ENCODE data around the gene EVA1A. TPM values are rescaled to one million over a fixed set of nuclear protein-coding genes. Genes with fewer than 3 reads are reported as not detected.

The EVA1A gene
- total RNA-seq, 4 donors from 2014 or later, result not detected

DNA sequence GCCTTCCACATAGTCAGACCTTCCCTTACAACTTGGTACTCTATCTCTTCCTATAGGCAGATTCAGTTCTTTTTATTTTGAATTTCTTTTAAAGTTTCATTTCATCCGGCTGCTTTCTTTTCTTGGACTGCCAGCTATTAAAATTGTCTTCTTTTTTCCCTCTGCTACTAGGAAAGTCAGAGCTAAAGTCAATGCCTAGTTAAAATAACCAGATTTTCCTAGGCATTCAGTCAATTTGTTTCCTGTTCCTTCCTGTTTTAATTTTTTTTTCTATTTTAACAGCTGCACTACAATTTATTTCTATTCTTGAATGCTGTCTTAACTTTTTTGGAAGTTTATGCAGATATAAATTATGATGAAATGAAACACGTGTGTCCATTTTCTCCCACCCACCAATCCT is 84.8 kb downstream of the EVA1A start:
- Histone ChIP-seq H3K4me1 (no peaks in the 10 kb centered on the region), H3K27ac (no peak overlapping the region), H3K4me3 (no peak overlapping the region), H3K36me3 (no peaks in the 10 kb centered on the region), H3K27me3 (no peaks in the 10 kb centered on the region), H3K9me3 (no peaks in the 10 kb centered on the region)
- in situ Hi-C loops (cut with MboI; ENCODE audit: low pct_ligation_motif_present in 1 of 4, low pct_unique_long_range_greater_than_20kb in 1 of 4, low sequenced_read_pairs in 3 of 4), result no loop called here
- no peak for DNase-seq
- 43 to 79% methylated on average over 2 of the region's 2 CpGs for WGBS, 2 donors (ENCODE audit: low coverage in 1 of 2)
- intact Hi-C loops (cut with DNase I; ENCODE audit: low total_unique reads), result no loop called here
- TF ChIP-seq POLR2A (IDR thresholded peaks at IDR 0.05), result no peak
- no peak for TF ChIP-seq POLR2AphosphoS5 (IDR thresholded peaks at IDR 0.05)

DNA sequence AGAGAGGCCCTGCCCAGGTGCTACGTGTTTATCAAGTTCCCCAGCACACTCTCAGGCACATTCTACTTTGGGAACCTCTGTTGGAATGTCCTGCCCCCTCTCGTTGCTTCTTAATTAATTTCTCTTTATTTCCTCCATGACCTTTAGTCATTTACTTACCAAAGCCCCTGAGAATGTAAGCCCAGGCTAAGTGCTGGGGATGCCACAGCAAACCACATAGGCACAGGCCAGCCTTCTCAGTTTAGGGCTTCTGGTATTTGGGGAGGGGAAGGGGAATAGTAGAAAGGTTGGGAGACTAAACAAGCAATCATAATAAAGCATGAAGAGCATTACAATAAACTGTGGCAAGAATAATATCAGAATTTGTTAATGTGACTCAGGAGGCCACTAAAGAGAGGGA is 85.7 kb downstream of the EVA1A start:
- Histone ChIP-seq H3K27ac (no peak overlapping the region), H3K4me3 (no peak overlapping the region), H3K9me3 (no peaks in the 10 kb centered on the region), H3K27me3 (no peaks in the 10 kb centered on the region), H3K4me1 (no peaks in the 10 kb centered on the region), H3K36me3 (no peaks in the 10 kb centered on the region)
- WGBS, 2 donors (ENCODE audit: low coverage in 1 of 2), result 68% methylated on average over 2 of the region's 2 CpGs; no CpG with 5 or more reads in 1 of the 2 donors
- TF ChIP-seq POLR2AphosphoS5 (IDR thresholded peaks at IDR 0.05), result no peak
- no peak for TF ChIP-seq EP300 (IDR thresholded peaks at IDR 0.05; ENCODE audit: low read depth)
- TF ChIP-seq, protein P1, sequence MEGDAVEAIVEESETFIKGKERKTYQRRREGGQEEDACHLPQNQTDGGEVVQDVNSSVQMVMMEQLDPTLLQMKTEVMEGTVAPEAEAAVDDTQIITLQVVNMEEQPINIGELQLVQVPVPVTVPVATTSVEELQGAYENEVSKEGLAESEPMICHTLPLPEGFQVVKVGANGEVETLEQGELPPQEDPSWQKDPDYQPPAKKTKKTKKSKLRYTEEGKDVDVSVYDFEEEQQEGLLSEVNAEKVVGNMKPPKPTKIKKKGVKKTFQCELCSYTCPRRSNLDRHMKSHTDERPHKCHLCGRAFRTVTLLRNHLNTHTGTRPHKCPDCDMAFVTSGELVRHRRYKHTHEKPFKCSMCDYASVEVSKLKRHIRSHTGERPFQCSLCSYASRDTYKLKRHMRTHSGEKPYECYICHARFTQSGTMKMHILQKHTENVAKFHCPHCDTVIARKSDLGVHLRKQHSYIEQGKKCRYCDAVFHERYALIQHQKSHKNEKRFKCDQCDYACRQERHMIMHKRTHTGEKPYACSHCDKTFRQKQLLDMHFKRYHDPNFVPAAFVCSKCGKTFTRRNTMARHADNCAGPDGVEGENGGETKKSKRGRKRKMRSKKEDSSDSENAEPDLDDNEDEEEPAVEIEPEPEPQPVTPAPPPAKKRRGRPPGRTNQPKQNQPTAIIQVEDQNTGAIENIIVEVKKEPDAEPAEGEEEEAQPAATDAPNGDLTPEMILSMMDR (IDR thresholded peaks at IDR 0.05), result no peak
- no peak for TF ChIP-seq POLR2A (IDR thresholded peaks at IDR 0.05)
- intact Hi-C loops (cut with DNase I; ENCODE audit: low total_unique reads) (no loop called here), in situ Hi-C loops (cut with MboI; ENCODE audit: low pct_ligation_motif_present in 1 of 4, low pct_unique_long_range_greater_than_20kb in 1 of 4, low sequenced_read_pairs in 3 of 4) (no loop called here)
- DNase-seq, result no peak

DNA sequence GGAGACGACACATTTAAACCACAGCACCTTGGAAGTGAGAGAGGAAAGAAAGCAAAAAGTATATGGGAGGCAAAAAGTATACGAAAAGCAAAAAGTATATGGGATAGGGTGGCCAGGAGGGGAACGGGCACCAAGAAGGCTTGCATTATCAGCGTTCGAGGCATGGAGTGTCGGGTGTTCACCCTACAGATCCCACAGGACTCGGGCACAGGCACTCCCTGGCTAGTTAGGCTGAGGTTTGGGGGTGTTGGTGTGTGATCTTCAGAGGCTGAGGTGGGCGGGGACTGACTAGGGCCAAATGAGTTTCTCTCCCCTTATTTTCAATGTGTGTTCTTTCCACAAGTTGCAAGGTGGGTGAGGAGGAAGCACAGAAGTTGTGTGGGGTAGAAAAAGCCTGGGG is 86.6 kb downstream of the EVA1A start:
- Histone ChIP-seq H3K36me3 (no peaks in the 10 kb centered on the region), H3K27me3 (no peaks in the 10 kb centered on the region), H3K4me3 (no peak overlapping the region), H3K9me3 (no peaks in the 10 kb centered on the region), H3K4me1 (no peaks in the 10 kb centered on the region), H3K27ac (no peak overlapping the region)
- DNase-seq, result no peak
- intact Hi-C loops (cut with DNase I; ENCODE audit: low total_unique reads), result no loop called here
- TF ChIP-seq, protein P1 (IDR thresholded peaks at IDR 0.05), result no peak
- TF ChIP-seq EP300 (IDR thresholded peaks at IDR 0.05; ENCODE audit: low read depth) (no peak), POLR2A (IDR thresholded peaks at IDR 0.05) (no peak), POLR2AphosphoS5 (IDR thresholded peaks at IDR 0.05) (no peak)
- WGBS, 2 donors (ENCODE audit: low coverage in 1 of 2), result 75 to 78% methylated on average over 7 of the region's 8 CpGs
- in situ Hi-C loops (cut with MboI; ENCODE audit: low pct_ligation_motif_present in 1 of 4, low pct_unique_long_range_greater_than_20kb in 1 of 4, low sequenced_read_pairs in 3 of 4), result no loop called here

DNA sequence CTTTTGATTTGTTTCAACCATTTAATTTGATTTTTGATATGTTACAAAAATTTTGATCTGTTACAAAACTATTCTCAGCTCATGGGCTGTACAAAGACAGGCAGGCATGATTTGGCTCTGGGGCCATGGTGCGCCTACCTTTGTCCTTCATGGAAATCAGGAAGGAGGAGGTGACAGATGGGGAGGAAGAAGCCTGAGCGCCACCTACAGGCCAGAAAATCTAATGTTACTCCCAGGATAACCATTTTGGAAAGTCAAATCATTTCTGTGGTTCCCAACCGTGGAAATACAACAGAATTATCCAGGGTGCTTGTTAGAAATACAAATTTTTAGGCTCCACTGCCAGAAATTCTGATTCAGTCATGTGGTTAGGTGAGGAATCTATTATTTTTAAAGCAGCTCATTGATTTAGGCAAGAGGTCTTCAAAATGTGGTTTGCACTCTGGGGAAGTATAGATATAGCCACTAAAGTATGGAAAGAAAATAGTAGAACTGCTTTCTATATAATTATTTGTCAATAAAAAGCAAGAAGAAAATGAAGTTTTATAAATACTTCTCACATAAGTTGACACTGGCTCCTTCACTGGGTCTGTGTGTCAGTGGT is 93.9 kb downstream of the EVA1A start:
- TF ChIP-seq POLR2AphosphoS5 (IDR thresholded peaks at IDR 0.05) (no peak), EP300 (IDR thresholded peaks at IDR 0.05; ENCODE audit: low read depth) (no peak), POLR2A (IDR thresholded peaks at IDR 0.05) (no peak)
- TF ChIP-seq, protein P1 (IDR thresholded peaks at IDR 0.05), result peak in 3 of 5 experiments; percentile 24 to 39 (median 28)
- 29 to 64% methylated on average over 3 of the region's 3 CpGs for WGBS, 2 donors (ENCODE audit: low coverage in 1 of 2)
- no peak overlapping the region for H3K4me3 ChIP-seq
- peaks cover 13% of the 10 kb centered on the region for H3K27me3 ChIP-seq
- H3K36me3 ChIP-seq, result no peaks in the 10 kb centered on the region
- no peak overlapping the region for H3K27ac ChIP-seq
- H3K4me1 ChIP-seq, result no peaks in the 10 kb centered on the region
- H3K9me3 ChIP-seq, result no peaks in the 10 kb centered on the region
- in situ Hi-C loops (cut with MboI; ENCODE audit: low pct_ligation_motif_present in 1 of 4, low pct_unique_long_range_greater_than_20kb in 1 of 4, low sequenced_read_pairs in 3 of 4) (no loop called here), intact Hi-C loops (cut with DNase I; ENCODE audit: low total_unique reads) (no loop called here)
- peak; percentile 9 for DNase-seq

Measured in transverse colon (tissue), 4 donors.